Hepatocyte (in vitro differentiated cells): ENCODE measurements around the gene POU3F3. TPM values are rescaled to one million over a fixed set of nuclear protein-coding genes. Genes with fewer than 3 reads are reported as not detected.
A peak's percentile ranks its signal among the peaks of the same experiment; 100 is the strongest.

Source experiments
- DNase-seq: peaks from one replicate; pipeline ENCODE4 v3.0.0-alpha.2; 2016; ENCODE audit warnings: low spot score
- H2AFZ ChIP-seq: fragments of 200-600 bp; sonication (generic); 2 replicates; pipeline ENCODE4 v1.6.0; 2016; ENCODE audit warnings: antibody characterized with exemption, mild to moderate bottlenecking
- H3K27ac ChIP-seq: fragments of 200-600 bp; sonication (generic); 2 replicates; pipeline ENCODE4 v1.5.1; 2016; ENCODE audit warnings: mild to moderate bottlenecking
- H3K27me3 ChIP-seq: fragments of 200-600 bp; sonication (generic); 2 replicates; pipeline ENCODE4 v1.6.1; 2016
- H3K36me3 ChIP-seq: fragments of 200-600 bp; sonication (generic); replicated peaks from 2 replicates; pipeline ENCODE4 v1.5.1; 2016; ENCODE audit warnings: low read depth; ENCODE audit not compliant: insufficient read depth
- H3K4me1 ChIP-seq: fragments of 200-600 bp; sonication (generic); 2 replicates; pipeline ENCODE4 v1.5.1; 2016; ENCODE audit warnings: mild to moderate bottlenecking, moderate library complexity; ENCODE audit not compliant: insufficient read depth
- H3K4me2 ChIP-seq: fragments of 200-600 bp; sonication (generic); 2 replicates; pipeline ENCODE4 v1.6.0; 2016
- H3K4me3 ChIP-seq: fragments of 200-600 bp; sonication (generic); 2 replicates; pipeline ENCODE4 v1.5.1; 2016; ENCODE audit warnings: mild to moderate bottlenecking
- H3K79me2 ChIP-seq: fragments of 200-600 bp; sonication (generic); 2 replicates; pipeline ENCODE4 v1.6.0; 2017; ENCODE audit warnings: mild to moderate bottlenecking
- H3K9me2 ChIP-seq: fragments of 200-600 bp; sonication (generic); replicated peaks from 2 replicates; pipeline ENCODE4 v1.6.0; 2017; ENCODE audit warnings: mild to moderate bottlenecking; ENCODE audit not compliant: insufficient read depth
- H3K9me3 ChIP-seq: fragments of 200-600 bp; sonication (generic); 2 replicates; pipeline ENCODE4 v1.5.1; 2016; ENCODE audit warnings: low read depth, mild to moderate bottlenecking
- H4K20me1 ChIP-seq: fragments of 200-600 bp; sonication (generic); 2 replicates; pipeline ENCODE4 v1.6.0; 2016; ENCODE audit warnings: mild to moderate bottlenecking; ENCODE audit not compliant: insufficient read depth, poor library complexity, severe bottlenecking
- EZH2 ChIP-seq: fragments of 200-600 bp; sonication (generic); IDR thresholded peaks from 2 replicates; pipeline ENCODE4 v1.6.1; 2016; ENCODE audit warnings: antibody characterized with exemption, mild to moderate bottlenecking, borderline replicate concordance
- EZH2phosphoT487 ChIP-seq: fragments of 200-600 bp; sonication (generic); IDR thresholded peaks from one replicate; pipeline ENCODE4 v1.6.1; 2018; ENCODE audit warnings: antibody characterized with exemption, mild to moderate bottlenecking, low read depth, moderate library complexity; ENCODE audit not compliant: unreplicated experiment, severe bottlenecking
- WGBS: methylation state at CpG from one replicate; pipeline ENCODE4 v1.1.6; 2016; ENCODE audit warnings: low lambda C conversion rate; ENCODE audit errors: missing lambda C conversion rate; 5-methylcytosine and 5-hydroxymethylcytosine counted together
- polyA plus RNA-seq: library from polyadenylated mRNA; unstranded; fragments of >200 nt; fragmentation: Nextera tagmentation; extraction: Ambion mirVana; gene quantifications from 2 replicates; pipeline ENCODE4 v1.2.1, GENCODE V29; 2016
- total RNA-seq: library from RNA; depleted of rRNA; stranded (reverse); fragments of >200 nt; gene quantifications from 2 replicates; pipeline ENCODE4 v1.2.3, GENCODE V29; 2014
- TF ChIP-seq, protein P1 (sequence below): fragments of 200-600 bp; sonication (generic); IDR thresholded peaks from 2 replicates; pipeline ENCODE4 v1.5.1; 2016; ENCODE audit warnings: antibody characterized with exemption, mild to moderate bottlenecking; ENCODE audit not compliant: poor library complexity

Gene POU3F3
- total and polyA plus RNA-seq, 2 experiments from 2014 or later, result not detected

DNA sequence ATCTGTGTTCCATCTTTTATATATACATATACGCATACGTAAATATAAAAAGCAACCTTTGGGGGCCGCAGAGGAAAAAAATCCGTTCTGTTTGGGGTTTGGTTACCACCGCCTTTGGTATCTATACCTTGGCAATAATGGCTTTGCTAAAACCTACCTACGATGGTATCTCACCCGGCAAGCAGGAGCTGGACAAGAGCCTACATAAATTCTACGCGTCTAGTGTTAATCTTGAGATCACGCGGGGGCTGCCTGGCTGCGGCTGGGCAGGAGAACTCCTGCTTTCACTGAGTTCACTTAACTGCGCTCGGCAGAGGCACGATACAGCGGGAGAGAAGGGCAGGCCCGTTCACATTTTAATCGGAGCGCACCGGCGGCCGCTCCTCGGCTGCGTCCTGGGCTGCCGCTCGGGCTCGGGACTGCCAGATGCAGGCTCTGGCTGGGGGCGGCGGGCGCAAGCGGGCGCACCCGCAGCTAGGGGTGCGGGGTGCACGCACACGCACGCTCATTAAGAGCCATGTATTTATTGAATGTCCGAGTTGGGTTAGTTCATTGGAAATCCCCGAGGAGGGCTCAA, 1.7 kb upstream of the POU3F3 start:
- no peaks in the 10 kb centered on the region for H3K79me2 ChIP-seq
- peak overlapping the region; percentile 52 for H2AFZ ChIP-seq
- no peaks in the 10 kb centered on the region for H3K9me2 ChIP-seq
- no peaks in the 10 kb centered on the region for H3K9me3 ChIP-seq
- TF ChIP-seq EZH2 (peak; percentile 98), EZH2phosphoT487 (peak; percentile 96)
- TF ChIP-seq, protein P1, sequence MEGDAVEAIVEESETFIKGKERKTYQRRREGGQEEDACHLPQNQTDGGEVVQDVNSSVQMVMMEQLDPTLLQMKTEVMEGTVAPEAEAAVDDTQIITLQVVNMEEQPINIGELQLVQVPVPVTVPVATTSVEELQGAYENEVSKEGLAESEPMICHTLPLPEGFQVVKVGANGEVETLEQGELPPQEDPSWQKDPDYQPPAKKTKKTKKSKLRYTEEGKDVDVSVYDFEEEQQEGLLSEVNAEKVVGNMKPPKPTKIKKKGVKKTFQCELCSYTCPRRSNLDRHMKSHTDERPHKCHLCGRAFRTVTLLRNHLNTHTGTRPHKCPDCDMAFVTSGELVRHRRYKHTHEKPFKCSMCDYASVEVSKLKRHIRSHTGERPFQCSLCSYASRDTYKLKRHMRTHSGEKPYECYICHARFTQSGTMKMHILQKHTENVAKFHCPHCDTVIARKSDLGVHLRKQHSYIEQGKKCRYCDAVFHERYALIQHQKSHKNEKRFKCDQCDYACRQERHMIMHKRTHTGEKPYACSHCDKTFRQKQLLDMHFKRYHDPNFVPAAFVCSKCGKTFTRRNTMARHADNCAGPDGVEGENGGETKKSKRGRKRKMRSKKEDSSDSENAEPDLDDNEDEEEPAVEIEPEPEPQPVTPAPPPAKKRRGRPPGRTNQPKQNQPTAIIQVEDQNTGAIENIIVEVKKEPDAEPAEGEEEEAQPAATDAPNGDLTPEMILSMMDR, result no peak
- H3K27me3 ChIP-seq, result peaks cover 82% of the 10 kb centered on the region
- H3K4me1 ChIP-seq, result peaks cover 16% of the 10 kb centered on the region
- no peaks in the 10 kb centered on the region for H3K36me3 ChIP-seq
- no peak overlapping the region for H3K4me3 ChIP-seq
- no peak overlapping the region for H3K27ac ChIP-seq
- peak overlapping the region; percentile 82 for H3K4me2 ChIP-seq
- no peak for DNase-seq
- H4K20me1 ChIP-seq, result no peaks in the 10 kb centered on the region
- 2% methylated on average over 39 of the region's 39 CpGs for WGBS

DNA sequence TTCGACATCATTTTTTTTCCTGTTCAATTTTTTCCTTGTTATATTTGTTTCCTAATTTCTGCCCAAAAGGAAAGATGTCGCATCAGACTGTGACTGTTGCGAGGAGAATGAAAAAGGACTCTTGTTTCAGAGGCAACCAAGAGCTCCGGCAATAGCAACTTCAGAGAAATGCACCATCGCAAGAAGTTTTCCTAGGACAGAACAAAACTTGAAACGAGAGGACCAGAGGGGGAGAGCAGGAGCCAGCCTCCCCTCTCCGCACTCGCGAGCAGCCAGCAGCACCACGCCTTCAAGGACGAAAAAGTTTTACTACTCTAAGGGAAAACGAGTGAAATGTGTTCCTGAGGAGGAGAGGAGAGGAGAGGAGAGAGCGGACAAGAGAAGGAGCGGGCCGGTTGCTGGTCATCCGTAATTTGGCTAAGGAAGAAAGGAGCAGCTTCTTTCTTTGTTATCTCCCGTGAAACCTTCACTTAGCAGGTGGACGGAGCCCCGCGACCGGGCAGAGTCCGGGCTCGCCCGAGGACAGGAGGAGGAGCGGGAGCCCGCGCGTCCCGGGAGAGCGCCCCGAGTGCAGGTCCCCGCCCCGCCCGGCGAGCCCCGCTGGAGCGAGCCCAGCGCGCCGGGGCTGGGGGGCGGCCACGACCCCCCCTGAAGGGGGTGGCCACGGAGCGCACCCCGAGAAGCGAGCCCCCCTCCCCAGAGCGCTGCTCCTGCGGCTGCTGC, 744 bp downstream of the POU3F3 start:
- Histone ChIP-seq H3K36me3 (no peaks in the 10 kb centered on the region), H3K79me2 (no peaks in the 10 kb centered on the region), H3K4me2 (peak overlapping the region; percentile 82), H3K9me3 (no peaks in the 10 kb centered on the region), H3K9me2 (no peaks in the 10 kb centered on the region), H3K27ac (no peak overlapping the region), H3K4me3 (no peak overlapping the region), H3K27me3 (peaks cover 83% of the 10 kb centered on the region), H3K4me1 (peaks cover 16% of the 10 kb centered on the region), H2AFZ (peak overlapping the region; percentile 41), H4K20me1 (no peaks in the 10 kb centered on the region)
- DNase-seq, result no peak
- TF ChIP-seq, protein P1, result no peak
- TF ChIP-seq EZH2phosphoT487, result peak; percentile 92
- peak; percentile 100 for TF ChIP-seq EZH2
- WGBS, result 3% methylated on average over 30 of the region's 48 CpGs

DNA sequence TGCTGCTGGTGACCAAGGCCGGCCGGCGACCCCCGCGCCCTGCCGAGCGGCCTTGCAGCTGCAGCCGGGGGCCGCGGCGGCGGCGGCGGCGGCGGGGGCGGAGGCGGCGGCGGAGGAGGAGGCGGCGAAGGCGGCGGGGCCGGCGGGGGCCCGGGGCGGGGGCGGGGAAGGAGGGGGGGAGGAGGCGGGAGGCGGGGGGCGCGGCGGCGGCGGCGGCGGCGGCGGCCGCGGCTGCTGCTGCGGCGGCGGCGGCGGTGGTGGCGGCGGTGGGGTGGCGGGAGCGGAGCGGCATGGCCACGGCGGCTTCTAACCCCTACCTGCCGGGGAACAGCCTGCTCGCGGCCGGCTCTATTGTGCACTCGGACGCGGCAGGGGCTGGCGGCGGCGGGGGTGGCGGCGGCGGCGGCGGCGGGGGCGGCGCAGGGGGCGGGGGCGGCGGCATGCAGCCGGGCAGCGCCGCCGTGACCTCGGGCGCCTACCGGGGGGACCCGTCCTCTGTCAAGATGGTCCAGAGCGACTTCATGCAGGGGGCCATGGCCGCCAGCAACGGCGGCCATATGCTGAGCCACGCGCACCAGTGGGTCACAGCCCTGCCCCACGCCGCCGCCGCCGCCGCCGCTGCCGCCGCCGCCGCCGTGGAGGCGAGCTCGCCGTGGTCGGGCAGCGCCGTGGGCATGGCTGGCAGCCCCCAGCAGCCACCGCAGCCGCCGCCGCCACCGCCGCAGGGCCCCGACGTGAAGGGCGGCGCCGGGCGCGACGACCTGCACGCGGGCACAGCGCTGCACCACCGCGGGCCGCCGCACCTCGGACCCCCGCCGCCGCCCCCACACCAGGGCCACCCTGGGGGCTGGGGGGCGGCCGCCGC, 1.5 kb downstream of the POU3F3 start:
- H3K9me3 ChIP-seq, result no peaks in the 10 kb centered on the region
- no peak for DNase-seq
- H4K20me1 ChIP-seq, result no peaks in the 10 kb centered on the region
- no peak for TF ChIP-seq EZH2
- TF ChIP-seq EZH2phosphoT487, result no peak
- TF ChIP-seq, protein P1, result no peak
- no peak overlapping the region for H2AFZ ChIP-seq
- H3K4me2 ChIP-seq, result peak overlapping the region; percentile 82
- H3K9me2 ChIP-seq, result no peaks in the 10 kb centered on the region
- peaks cover 83% of the 10 kb centered on the region for H3K27me3 ChIP-seq
- WGBS, result 2% methylated on average over 8 of the region's 135 CpGs
- H3K4me3 ChIP-seq, result no peak overlapping the region
- H3K27ac ChIP-seq, result no peak overlapping the region
- H3K36me3 ChIP-seq, result no peaks in the 10 kb centered on the region
- peaks cover 16% of the 10 kb centered on the region for H3K4me1 ChIP-seq
- no peaks in the 10 kb centered on the region for H3K79me2 ChIP-seq
